ENCODE results near the gene SLC5A3. TPM values are rescaled to one million over a fixed set of nuclear protein-coding genes. Genes with fewer than 3 reads are reported as not detected.
A peak's percentile ranks its signal among the peaks of the same experiment; 100 is the strongest.

SLC5A3 gene
- total and polyA plus RNA-seq, 12 donors: 2.3 to 63.9 (median 37.4) TPM

DNA sequence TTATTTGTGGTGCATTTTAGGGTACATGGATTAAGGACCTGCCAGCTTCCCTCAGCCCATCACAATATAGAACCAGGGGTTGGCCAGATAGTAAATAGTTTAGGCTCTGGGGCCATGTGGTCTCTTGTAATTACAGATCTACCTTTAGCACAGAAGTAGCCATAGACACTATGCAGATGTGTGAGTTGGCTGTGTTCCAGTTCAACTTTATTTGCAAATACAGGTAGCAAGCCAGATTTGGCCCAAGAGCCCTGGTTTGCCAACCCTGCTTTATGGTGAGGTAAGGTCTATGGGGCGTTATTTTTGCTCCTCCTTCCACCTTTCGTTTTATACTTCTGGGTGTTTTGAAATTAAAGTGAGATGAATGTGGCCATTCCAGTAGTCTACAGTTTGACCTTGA, 48.7 kb downstream of the SLC5A3 start:
- peaks cover 8 to 20% of the 10 kb centered on the region in 2 donors for H3K4me1 ChIP-seq (replicated peaks in 1 of 2)
- H3K36me3 ChIP-seq (replicated peaks in 1 of 2): peaks cover 0 to 8% of the 10 kb centered on the region in 2 donors
- TF ChIP-seq, protein P1, sequence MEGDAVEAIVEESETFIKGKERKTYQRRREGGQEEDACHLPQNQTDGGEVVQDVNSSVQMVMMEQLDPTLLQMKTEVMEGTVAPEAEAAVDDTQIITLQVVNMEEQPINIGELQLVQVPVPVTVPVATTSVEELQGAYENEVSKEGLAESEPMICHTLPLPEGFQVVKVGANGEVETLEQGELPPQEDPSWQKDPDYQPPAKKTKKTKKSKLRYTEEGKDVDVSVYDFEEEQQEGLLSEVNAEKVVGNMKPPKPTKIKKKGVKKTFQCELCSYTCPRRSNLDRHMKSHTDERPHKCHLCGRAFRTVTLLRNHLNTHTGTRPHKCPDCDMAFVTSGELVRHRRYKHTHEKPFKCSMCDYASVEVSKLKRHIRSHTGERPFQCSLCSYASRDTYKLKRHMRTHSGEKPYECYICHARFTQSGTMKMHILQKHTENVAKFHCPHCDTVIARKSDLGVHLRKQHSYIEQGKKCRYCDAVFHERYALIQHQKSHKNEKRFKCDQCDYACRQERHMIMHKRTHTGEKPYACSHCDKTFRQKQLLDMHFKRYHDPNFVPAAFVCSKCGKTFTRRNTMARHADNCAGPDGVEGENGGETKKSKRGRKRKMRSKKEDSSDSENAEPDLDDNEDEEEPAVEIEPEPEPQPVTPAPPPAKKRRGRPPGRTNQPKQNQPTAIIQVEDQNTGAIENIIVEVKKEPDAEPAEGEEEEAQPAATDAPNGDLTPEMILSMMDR (IDR thresholded peaks at IDR 0.05): no peak
- no peak for TF ChIP-seq POLR2A (IDR thresholded peaks at IDR 0.05)
- no peak overlapping the region for H3K4me3 ChIP-seq
- H3K9me3 ChIP-seq (replicated peaks in 1 of 3): no peaks in the 10 kb centered on the region
- peak in 1 of 7 donors; percentile 12 for DNase-seq
- WGBS, 4 donors: 40 to 69% (median 48%) methylated on average over 2 of the region's 2 CpGs
- H3K27ac ChIP-seq: peak overlapping the region in 1 of 5 donors; percentile 27
- H3K27me3 ChIP-seq: no peaks in the 10 kb centered on the region
- intact Hi-C loops (cut with DNase I): no loop called here

Other genes starting within 250 kb of the SLC5A3 start
- gene ATP5PO, start 157.8 kb upstream of the SLC5A3 start, total RNA-seq: 100 to 1,000 TPM in 8 of 9 donors, 10 to 100 TPM in 1; 78.6 to 299 (median 187) TPM
- 100 to 1,000 TPM; 156 to 256 (median 235) TPM for gene ATP5PO, start 157.8 kb upstream of the SLC5A3 start, polyA plus RNA-seq
- gene MRPS6, start within 50 bp of the SLC5A3 start, total RNA-seq: 100 to 1,000 TPM in 2 of 9 donors, 10 to 100 TPM in 7; 25.4 to 112 (median 70.7) TPM
- 100 to 1,000 TPM in 1 of 3 donors, 10 to 100 TPM in 2; 79.1 to 135 (median 98.5) TPM for gene MRPS6, start within 50 bp of the SLC5A3 start, polyA plus RNA-seq